Left forelimb (tissue), 1 donor: Measurements from ENCODE around the gene SUPT20HL1.

ENCODE experiments used
- DNase-seq: peaks from one replicate; pipeline ENCODE4 v3.0.0-alpha.2; 2018; ENCODE audit warnings: low spot score

SUPT20HL1 gene

GRCh38 chrX:24396931-24397279 lies 36.5 kb downstream of the SUPT20HL1 start:
- no peak for DNase-seq

- no peak for DNase-seq
These were observed 38.3 kb downstream of the SUPT20HL1 start for GRCh38 chrX:24398766-24399165.

- no peak for DNase-seq
These were observed 39.1 kb downstream of the SUPT20HL1 start for GRCh38 chrX:24399550-24399949.

GRCh38 chrX:24405959-24406358 lies 45.5 kb downstream of the SUPT20HL1 start:
- no peak for DNase-seq
